Upper lobe of left lung (tissue), 4 donors: ENCODE data around the gene PLEKHG4B.

ENCODE experiments used
- POLR2A ChIP-seq, 4 donors: fragments of 450-650 bp; IDR thresholded peaks; one replicate each; pipeline ENCODE4 v1.5.1; 2016 to 2017; ENCODE audit warnings: antibody characterized with exemption in 4 of 4, mild to moderate bottlenecking in 2 of 4
- TF ChIP-seq, protein P1 (sequence below), 6 experiments: fragments of 450-650 bp in 4 of 6; fragments of 200-600 bp in 2 of 6; sonication (generic) in 2 of 6; IDR thresholded peaks; one replicate each; pipeline ENCODE4 v1.5.1; 2016 to 2019; ENCODE audit warnings: antibody characterized with exemption in 6 of 6

DNA sequence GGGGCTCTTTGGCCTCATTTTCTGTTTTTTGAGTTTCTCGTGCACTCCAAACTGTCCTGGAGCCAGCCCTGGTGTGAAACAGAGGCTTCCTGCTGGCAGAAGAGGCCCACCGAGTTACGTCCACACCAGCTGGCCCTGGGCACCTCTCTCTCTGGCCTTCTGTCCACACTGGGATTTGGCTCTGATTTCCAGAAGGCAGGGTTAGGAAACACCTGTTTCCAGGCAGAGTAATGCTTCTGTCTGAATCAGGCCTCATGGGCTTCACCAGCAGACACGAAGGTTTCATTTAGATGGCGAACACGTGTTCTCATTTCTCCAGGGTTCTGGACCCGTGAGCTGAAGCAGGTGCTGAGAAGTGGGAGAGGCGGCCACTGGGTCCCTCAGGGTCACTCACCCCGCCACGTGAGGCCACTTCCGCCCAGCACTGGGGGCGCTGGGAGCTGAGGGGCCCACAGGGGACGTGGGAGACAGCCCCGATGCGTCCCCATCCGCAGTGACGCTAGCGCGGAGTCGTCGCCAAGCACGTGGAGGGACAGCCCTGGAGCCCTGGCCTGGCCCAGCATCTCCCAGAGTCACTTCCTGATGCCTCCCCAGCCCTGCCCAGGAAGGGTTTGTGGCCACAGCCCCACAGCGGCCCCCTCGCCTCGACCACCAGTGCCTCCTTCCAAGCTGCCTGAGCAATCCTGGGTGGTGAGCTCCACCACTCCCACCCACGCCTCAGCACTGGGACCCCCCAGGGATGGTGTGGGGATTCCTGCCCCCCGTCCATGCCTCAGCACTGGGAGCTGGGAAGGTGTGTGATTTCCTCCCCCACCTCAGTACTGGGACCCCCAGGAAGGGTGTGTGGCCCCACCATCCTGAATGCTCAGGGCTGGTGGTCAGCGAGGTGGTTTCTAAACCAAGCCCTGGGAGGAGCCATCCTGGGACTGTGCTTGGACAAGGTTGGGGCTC, 94.4 kb downstream of the PLEKHG4B start:
- TF ChIP-seq, protein P1, sequence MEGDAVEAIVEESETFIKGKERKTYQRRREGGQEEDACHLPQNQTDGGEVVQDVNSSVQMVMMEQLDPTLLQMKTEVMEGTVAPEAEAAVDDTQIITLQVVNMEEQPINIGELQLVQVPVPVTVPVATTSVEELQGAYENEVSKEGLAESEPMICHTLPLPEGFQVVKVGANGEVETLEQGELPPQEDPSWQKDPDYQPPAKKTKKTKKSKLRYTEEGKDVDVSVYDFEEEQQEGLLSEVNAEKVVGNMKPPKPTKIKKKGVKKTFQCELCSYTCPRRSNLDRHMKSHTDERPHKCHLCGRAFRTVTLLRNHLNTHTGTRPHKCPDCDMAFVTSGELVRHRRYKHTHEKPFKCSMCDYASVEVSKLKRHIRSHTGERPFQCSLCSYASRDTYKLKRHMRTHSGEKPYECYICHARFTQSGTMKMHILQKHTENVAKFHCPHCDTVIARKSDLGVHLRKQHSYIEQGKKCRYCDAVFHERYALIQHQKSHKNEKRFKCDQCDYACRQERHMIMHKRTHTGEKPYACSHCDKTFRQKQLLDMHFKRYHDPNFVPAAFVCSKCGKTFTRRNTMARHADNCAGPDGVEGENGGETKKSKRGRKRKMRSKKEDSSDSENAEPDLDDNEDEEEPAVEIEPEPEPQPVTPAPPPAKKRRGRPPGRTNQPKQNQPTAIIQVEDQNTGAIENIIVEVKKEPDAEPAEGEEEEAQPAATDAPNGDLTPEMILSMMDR (IDR thresholded peaks at IDR 0.05), result no peak
- TF ChIP-seq POLR2A (IDR thresholded peaks at IDR 0.05), result no peak
